ENCODE measurements around the gene CTBP1.

The CTBP1 gene

DNA sequence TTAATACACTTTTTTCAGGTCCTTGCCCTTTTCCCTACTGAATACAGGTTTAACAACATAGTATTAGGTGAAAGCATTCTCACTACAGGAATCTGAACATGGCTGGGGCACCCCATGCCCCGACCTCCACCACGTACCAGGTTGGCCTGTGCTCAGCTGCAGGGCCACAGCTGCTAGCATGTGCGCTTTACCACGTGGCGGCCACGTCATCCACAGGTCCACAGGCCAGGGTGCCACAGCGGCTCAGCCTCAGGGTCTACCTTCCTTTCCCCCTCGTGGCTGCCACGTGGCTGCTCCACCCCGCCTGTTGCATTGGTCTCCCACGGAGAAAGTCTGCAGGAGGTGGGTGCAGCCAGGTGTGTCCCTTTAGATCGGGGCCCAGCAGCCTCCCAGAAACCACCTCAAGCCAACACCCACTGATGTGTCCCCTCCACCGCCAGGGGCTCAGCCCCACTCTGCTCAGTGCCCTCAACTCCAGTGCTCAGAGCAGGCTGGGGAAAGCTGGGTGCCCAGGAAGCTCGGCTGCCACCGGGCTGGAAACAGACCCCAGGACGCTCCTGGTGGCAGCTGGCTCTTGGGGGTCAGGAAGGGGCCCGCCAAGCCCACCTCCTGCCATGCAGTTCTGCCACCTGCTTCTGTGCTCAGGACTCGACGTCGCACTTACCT, 17.8 kb downstream of the CTBP1 start:
- Histone ChIP-seq H3K4me2 (ENCODE audit: low read length) (no peak overlapping the region), H3K79me2 (ENCODE audit: low read length) (peaks cover 3% of the 10 kb centered on the region; the same call in 1 of the 2 replicates), H3K4me1 (ENCODE audit: low read length) (no peaks in the 10 kb centered on the region), H3K36me3 (replicated peaks; ENCODE audit: low read depth, low read length) (peaks cover 48% of the 10 kb centered on the region), H3K4me3 (ENCODE audit: low read length) (no peak overlapping the region), H3K9ac (ENCODE audit: low read length) (no peak overlapping the region), H3K9me3 (ENCODE audit: insufficient read depth, low read length) (no peaks in the 10 kb centered on the region), H3K27ac (ENCODE audit: low read length) (no peak overlapping the region), H3K27me3 (ENCODE audit: low read depth, low read length) (no peaks in the 10 kb centered on the region), H4K20me1 (ENCODE audit: insufficient read depth, low read length) (peaks cover 7% of the 10 kb centered on the region; the same call in 1 of the 2 replicates), H2AFZ (ENCODE audit: low read depth, low read length) (no peak overlapping the region)
- TF ChIP-seq EZH2phosphoT487 (IDR thresholded peaks at IDR 0.05; ENCODE audit: low read depth): no peak
- TF ChIP-seq CTCF (IDR thresholded peaks at IDR 0.05; ENCODE audit: low read depth, low read length): no peak

DNA sequence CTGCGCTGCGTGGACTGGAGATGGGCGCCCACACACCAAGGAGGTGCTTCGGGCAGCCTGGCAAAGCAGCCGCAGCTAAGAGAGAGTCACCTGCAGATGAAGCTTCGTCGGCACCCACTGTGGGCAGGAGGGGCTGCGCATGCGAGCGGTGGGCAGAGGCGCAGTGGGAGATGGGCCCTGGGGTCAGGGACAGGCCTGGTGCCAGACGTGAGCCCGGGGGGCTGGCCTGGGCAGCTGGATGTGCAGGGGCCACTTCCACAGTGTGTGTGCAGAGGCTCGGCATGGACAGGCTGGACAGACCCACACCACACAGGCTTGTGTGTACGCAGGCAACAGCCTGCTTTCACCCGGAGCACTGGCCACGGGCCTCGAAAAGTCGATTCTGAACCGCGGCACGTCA, 18.6 kb downstream of the CTBP1 start:
- Histone ChIP-seq H3K9me3 (ENCODE audit: insufficient read depth, low read length) (no peaks in the 10 kb centered on the region), H3K9ac (ENCODE audit: low read length) (no peak overlapping the region), H3K4me2 (ENCODE audit: low read length) (no peak overlapping the region), H3K4me3 (ENCODE audit: low read length) (no peak overlapping the region), H2AFZ (ENCODE audit: low read depth, low read length) (no peak overlapping the region), H3K79me2 (ENCODE audit: low read length) (peaks cover 3% of the 10 kb centered on the region; the same call in 1 of the 2 replicates), H3K27ac (ENCODE audit: low read length) (no peak overlapping the region), H4K20me1 (ENCODE audit: insufficient read depth, low read length) (peaks cover 7% of the 10 kb centered on the region; the same call in 1 of the 2 replicates), H3K4me1 (ENCODE audit: low read length) (no peaks in the 10 kb centered on the region), H3K36me3 (replicated peaks; ENCODE audit: low read depth, low read length) (peaks cover 40% of the 10 kb centered on the region), H3K27me3 (ENCODE audit: low read depth, low read length) (no peaks in the 10 kb centered on the region)
- TF ChIP-seq CTCF (IDR thresholded peaks at IDR 0.05; ENCODE audit: low read depth, low read length) (no peak), EZH2phosphoT487 (IDR thresholded peaks at IDR 0.05; ENCODE audit: low read depth) (no peak)

DNA sequence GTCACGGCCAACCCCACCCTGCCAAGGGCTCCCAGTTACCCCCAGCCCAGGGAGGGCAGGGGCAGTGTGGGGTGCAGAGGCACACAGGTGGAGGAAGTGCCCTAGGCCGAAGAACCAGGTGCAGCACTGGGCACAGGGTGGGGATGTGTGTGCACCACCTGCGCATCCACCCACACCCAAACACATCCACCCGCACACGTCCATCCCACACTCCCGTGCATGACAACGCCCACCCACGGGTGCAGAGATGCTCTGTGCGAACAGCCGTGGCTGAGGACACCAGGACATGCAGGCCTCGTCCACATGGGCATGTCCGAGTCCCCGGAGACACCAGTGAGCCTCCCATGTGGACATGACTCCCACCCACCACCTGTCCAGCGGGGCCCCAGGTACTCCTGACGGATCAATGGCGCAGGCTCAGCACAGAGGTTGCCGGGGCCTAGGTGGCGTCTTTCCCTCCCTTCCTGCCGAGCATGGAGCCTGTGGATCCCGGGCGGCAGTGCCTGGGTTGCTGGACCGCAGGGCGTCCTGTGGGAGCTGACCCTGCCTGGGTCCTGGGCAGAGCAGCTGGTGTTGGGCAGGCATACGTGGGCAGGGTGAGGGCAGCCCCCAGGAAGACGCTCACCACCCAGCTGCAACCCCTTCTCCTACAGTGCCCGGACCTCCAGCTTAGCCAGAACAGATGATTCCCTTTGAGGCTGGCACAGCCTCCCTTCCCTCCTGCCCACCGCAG, 19.6 kb downstream of the CTBP1 start:
- no peaks in the 10 kb centered on the region for H3K4me1 ChIP-seq (ENCODE audit: low read length)
- H2AFZ ChIP-seq (ENCODE audit: low read depth, low read length): no peak overlapping the region
- no peak overlapping the region for H3K4me3 ChIP-seq (ENCODE audit: low read length)
- H3K27me3 ChIP-seq (ENCODE audit: low read depth, low read length): no peaks in the 10 kb centered on the region
- H4K20me1 ChIP-seq (ENCODE audit: insufficient read depth, low read length): peaks cover 7% of the 10 kb centered on the region; the same call in 1 of the 2 replicates
- no peak overlapping the region for H3K9ac ChIP-seq (ENCODE audit: low read length)
- no peak overlapping the region for H3K27ac ChIP-seq (ENCODE audit: low read length)
- peaks cover 40% of the 10 kb centered on the region for H3K36me3 ChIP-seq (replicated peaks; ENCODE audit: low read depth, low read length)
- no peaks in the 10 kb centered on the region for H3K79me2 ChIP-seq (ENCODE audit: low read length)
- H3K9me3 ChIP-seq (ENCODE audit: insufficient read depth, low read length): no peaks in the 10 kb centered on the region
- no peak for TF ChIP-seq EZH2phosphoT487 (IDR thresholded peaks at IDR 0.05; ENCODE audit: low read depth)
- TF ChIP-seq CTCF (IDR thresholded peaks at IDR 0.05; ENCODE audit: low read depth, low read length): no peak
- H3K4me2 ChIP-seq (ENCODE audit: low read length): no peak overlapping the region

- Histone ChIP-seq H3K4me1 (ENCODE audit: low read length) (no peaks in the 10 kb centered on the region), H3K27me3 (ENCODE audit: low read depth, low read length) (no peaks in the 10 kb centered on the region), H3K9me3 (ENCODE audit: insufficient read depth, low read length) (no peaks in the 10 kb centered on the region), H2AFZ (ENCODE audit: low read depth, low read length) (no peak overlapping the region), H3K79me2 (ENCODE audit: low read length) (no peaks in the 10 kb centered on the region), H3K36me3 (replicated peaks; ENCODE audit: low read depth, low read length) (peaks cover 36% of the 10 kb centered on the region), H3K4me2 (ENCODE audit: low read length) (no peak overlapping the region), H3K27ac (ENCODE audit: low read length) (no peak overlapping the region), H3K9ac (ENCODE audit: low read length) (no peak overlapping the region), H4K20me1 (ENCODE audit: insufficient read depth, low read length) (peaks cover 7% of the 10 kb centered on the region; the same call in 1 of the 2 replicates), H3K4me3 (ENCODE audit: low read length) (no peak overlapping the region)
- TF ChIP-seq CTCF (IDR thresholded peaks at IDR 0.05; ENCODE audit: low read depth, low read length): no peak
- no peak for TF ChIP-seq EZH2phosphoT487 (IDR thresholded peaks at IDR 0.05; ENCODE audit: low read depth)
Measured at GRCh38 chr4:1227816-1228215, 21.1 kb downstream of the CTBP1 start.
